Stimulated activated CD4-positive, alpha-beta T cell treated with anti-CD3 and anti-CD28 coated beads, Interleukin-12 subunit alpha, Interleukin-12 subunit beta, amount 100 ng/mL, for 24 hours (primary cell): ENCODE data around the gene CDC14B.
"Not testable (repeated sequence)": the region's sequence is repeated elsewhere in the genome, so short reads cannot be mapped to it uniquely, and the experiment has no call there.

Experiments
- DNase-seq, 2 experiments: peaks; one replicate each; pipeline ENCODE4 v3.0.0-alpha.2; 2020; ENCODE audit warnings: low read depth in 2 of 2

CDC14B gene

GRCh38 chr9:96550659-96551058 is 69.0 kb downstream of the CDC14B start:
- DNase-seq = no peak

GRCh38 chr9:96543131-96543530 is 76.5 kb downstream of the CDC14B start:
- DNase-seq = not testable (repeated sequence)

- DNase-seq = no peak
These were observed 79.5 kb downstream of the CDC14B start for GRCh38 chr9:96540106-96540505.

GRCh38 chr9:96532173-96532572 is 87.5 kb downstream of the CDC14B start:
- DNase-seq = no peak

GRCh38 chr9:96524764-96525163 is 94.9 kb downstream of the CDC14B start:
- DNase-seq = no peak

- DNase-seq = no peak
These were observed 95.6 kb downstream of the CDC14B start for GRCh38 chr9:96524045-96524444.

- no peak for DNase-seq
These were observed 96.3 kb downstream of the CDC14B start for GRCh38 chr9:96523374-96523773.

- DNase-seq = no peak
These were observed 97.3 kb downstream of the CDC14B start for GRCh38 chr9:96522366-96522765.

- DNase-seq = no peak
These were observed 99.9 kb downstream of the CDC14B start for GRCh38 chr9:96519787-96520186.

- DNase-seq = no peak
These were observed 100.5 kb downstream of the CDC14B start for GRCh38 chr9:96519095-96519494.

GRCh38 chr9:96515621-96516470 is 103.8 kb downstream of the CDC14B start:
- DNase-seq = no peak

GRCh38 chr9:96514800-96515158 is 104.9 kb downstream of the CDC14B start:
- no peak for DNase-seq

- no peak for DNase-seq
These were observed 105.4 kb downstream of the CDC14B start for GRCh38 chr9:96514108-96514799.

GRCh38 chr9:96513622-96514021 is 106.0 kb downstream of the CDC14B start:
- no peak for DNase-seq

GRCh38 chr9:96512240-96512639 is 107.4 kb downstream of the CDC14B start:
- no peak for DNase-seq

- no peak for DNase-seq
These were observed 109.4 kb downstream of the CDC14B start for GRCh38 chr9:96510258-96510657.

GRCh38 chr9:96509848-96510247 is 109.8 kb downstream of the CDC14B start:
- no peak for DNase-seq

GRCh38 chr9:96509026-96509425 is 110.6 kb downstream of the CDC14B start:
- DNase-seq = no peak

GRCh38 chr9:96508227-96508940 is 111.3 kb downstream of the CDC14B start:
- DNase-seq = no peak

- no peak for DNase-seq
These were observed 114.2 kb downstream of the CDC14B start for GRCh38 chr9:96505316-96505991.

- DNase-seq = no peak
These were observed 115.7 kb downstream of the CDC14B start for GRCh38 chr9:96503918-96504317.

GRCh38 chr9:96503374-96503748 is 116.3 kb downstream of the CDC14B start:
- DNase-seq = not testable (repeated sequence)
